ENCODE data around the gene GSTO2.
A peak's percentile ranks its signal among the peaks of the same experiment; 100 is the strongest.

Gene GSTO2

GRCh38 chr10:104281694-104282093 lies 12.7 kb downstream of the GSTO2 start:
- TF ChIP-seq ZFX (IDR thresholded peaks at IDR 0.05) (no peak), CTCF (conservative IDR thresholded peaks at IDR 0.05) (no peak)
- H3K27ac ChIP-seq, result no peak overlapping the region

- no peak overlapping the region for H3K27ac ChIP-seq
- no peak for TF ChIP-seq ZFX (IDR thresholded peaks at IDR 0.05)
- TF ChIP-seq CTCF (conservative IDR thresholded peaks at IDR 0.05), result no peak
These were observed 15.9 kb downstream of the GSTO2 start for GRCh38 chr10:104284846-104285245.

- H3K27ac ChIP-seq, result peak overlapping the region; percentile 48
- TF ChIP-seq ZFX (IDR thresholded peaks at IDR 0.05), result no peak
- TF ChIP-seq CTCF (conservative IDR thresholded peaks at IDR 0.05), result no peak
These were observed 18.0 kb downstream of the GSTO2 start for GRCh38 chr10:104286939-104287338.

GRCh38 chr10:104288355-104288754 lies 19.4 kb downstream of the GSTO2 start:
- no peak for TF ChIP-seq CTCF (conservative IDR thresholded peaks at IDR 0.05)
- TF ChIP-seq ZFX (IDR thresholded peaks at IDR 0.05), result no peak
- peak overlapping the region; percentile 81 for H3K27ac ChIP-seq

GRCh38 chr10:104291439-104291951 lies 22.5 kb downstream of the GSTO2 start:
- H3K27ac ChIP-seq, result no peak overlapping the region
- TF ChIP-seq CTCF (conservative IDR thresholded peaks at IDR 0.05) (peak; percentile 100), ZFX (IDR thresholded peaks at IDR 0.05) (no peak)

GRCh38 chr10:104293011-104293410 lies 24.0 kb downstream of the GSTO2 start:
- TF ChIP-seq CTCF (conservative IDR thresholded peaks at IDR 0.05) (no peak), ZFX (IDR thresholded peaks at IDR 0.05) (no peak)
- no peak overlapping the region for H3K27ac ChIP-seq

GRCh38 chr10:104293781-104294321 lies 24.9 kb downstream of the GSTO2 start:
- TF ChIP-seq ZFX (IDR thresholded peaks at IDR 0.05), result no peak
- no peak for TF ChIP-seq CTCF (conservative IDR thresholded peaks at IDR 0.05)
- H3K27ac ChIP-seq, result no peak overlapping the region
